ENCODE measurements around the gene RBP2. TPM values are rescaled to one million over a fixed set of nuclear protein-coding genes. Genes with fewer than 3 reads are reported as not detected.
"Not testable (repeated sequence)": the region's sequence is repeated elsewhere in the genome, so short reads cannot be mapped to it uniquely, and the experiment has no call there.

The RBP2 gene
- total RNA-seq, 4 donors from 2014 or later, result not detected

- Histone ChIP-seq H3K36me3 (no peaks in the 10 kb centered on the region), H3K27ac (no peak overlapping the region), H3K9me3 (no peaks in the 10 kb centered on the region), H3K4me1 (no peaks in the 10 kb centered on the region), H3K27me3 (no peaks in the 10 kb centered on the region), H3K4me3 (no peak overlapping the region)
- TF ChIP-seq CTCF (IDR thresholded peaks at IDR 0.05) (no peak), POLR2A (IDR thresholded peaks at IDR 0.05) (no peak)
- no peak for DNase-seq
- intact Hi-C loops (cut with DNase I; ENCODE audit: low total_unique reads), result loop anchor here (10.0 kb wide), 1 partner anchor 144 kb away; no protein-coding TSS in a partner anchor
Observed at GRCh38 chr3:139421040-139421439, 55.3 kb downstream of the RBP2 start.

- H3K27ac ChIP-seq, result no peak overlapping the region
- H3K36me3 ChIP-seq, result no peaks in the 10 kb centered on the region
- no peak overlapping the region for H3K4me3 ChIP-seq
- intact Hi-C loops (cut with DNase I; ENCODE audit: low total_unique reads), result no loop called here
- H3K27me3 ChIP-seq, result no peaks in the 10 kb centered on the region
- H3K9me3 ChIP-seq, result no peaks in the 10 kb centered on the region
- TF ChIP-seq CTCF (IDR thresholded peaks at IDR 0.05), result no peak
- no peak for TF ChIP-seq POLR2A (IDR thresholded peaks at IDR 0.05)
- H3K4me1 ChIP-seq, result no peaks in the 10 kb centered on the region
- no peak for DNase-seq
Observed at GRCh38 chr3:139418144-139418543, 58.2 kb downstream of the RBP2 start.

GRCh38 chr3:139416275-139416674, 60.0 kb downstream of the RBP2 start:
- Histone ChIP-seq H3K4me1 (no peaks in the 10 kb centered on the region), H3K36me3 (no peaks in the 10 kb centered on the region), H3K27ac (no peak overlapping the region), H3K27me3 (no peaks in the 10 kb centered on the region), H3K4me3 (no peak overlapping the region), H3K9me3 (peaks cover 0 to 4% of the 10 kb centered on the region in 2 donors)
- DNase-seq, result no peak
- intact Hi-C loops (cut with DNase I; ENCODE audit: low total_unique reads), result no loop called here
- TF ChIP-seq CTCF (IDR thresholded peaks at IDR 0.05) (no peak), POLR2A (IDR thresholded peaks at IDR 0.05) (no peak)

GRCh38 chr3:139414608-139415224, 61.6 kb downstream of the RBP2 start:
- Histone ChIP-seq H3K4me3 (no peak overlapping the region), H3K36me3 (no peaks in the 10 kb centered on the region), H3K4me1 (no peaks in the 10 kb centered on the region), H3K27ac (no peak overlapping the region), H3K9me3 (peaks cover 0 to 4% of the 10 kb centered on the region in 2 donors), H3K27me3 (no peaks in the 10 kb centered on the region)
- DNase-seq, result no peak
- intact Hi-C loops (cut with DNase I; ENCODE audit: low total_unique reads), result no loop called here
- TF ChIP-seq POLR2A (IDR thresholded peaks at IDR 0.05) (no peak), CTCF (IDR thresholded peaks at IDR 0.05) (no peak)

DNA sequence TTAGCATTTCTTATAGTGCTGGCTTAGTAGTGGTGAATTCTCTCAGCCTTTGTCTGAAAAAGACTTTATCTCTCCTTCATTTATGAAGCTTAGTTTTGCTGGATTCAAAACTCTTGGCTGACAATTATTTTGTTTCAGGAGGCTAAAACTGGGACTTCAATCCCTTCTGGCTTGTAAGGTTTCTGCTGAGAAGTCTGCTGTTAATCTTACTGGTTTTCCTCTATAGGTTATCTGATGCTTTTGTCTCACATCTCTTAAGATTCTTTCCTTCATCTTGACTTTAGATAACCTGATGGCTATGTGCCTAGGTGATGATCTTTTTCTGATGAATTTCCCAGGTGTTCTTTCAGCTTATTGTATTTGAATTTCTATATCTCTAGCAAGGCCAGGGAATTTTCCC, 63.4 kb downstream of the RBP2 start:
- H3K27me3 ChIP-seq; H3K36me3 ChIP-seq; DNase-seq; H3K9me3 ChIP-seq; H3K4me1 ChIP-seq; H3K27ac ChIP-seq; intact Hi-C loops (cut with DNase I; ENCODE audit: low total_unique reads); H3K4me3 ChIP-seq: not testable (repeated sequence)

Other genes starting within 250 kb of the RBP2 start
- gene MRPS22, start 132.5 kb downstream of the RBP2 start, total RNA-seq, result 100 to 1,000 TPM in 1 of 4 donors, 10 to 100 TPM in 3; 47.8 to 118 (median 76.5) TPM
- 100 to 1,000 TPM in 2 of 4 donors, 10 to 100 TPM in 2; 50.3 to 204 (median 86.5) TPM for gene COPB2, start 86.9 kb downstream of the RBP2 start, total RNA-seq
- 100 to 1,000 TPM in 1 of 4 donors, 10 to 100 TPM in 3; 14.9 to 119 (median 37.0) TPM for gene RBP1, start 63.2 kb upstream of the RBP2 start, total RNA-seq
- 10 to 100 TPM in 1 of 4 donors, 1 to 10 TPM in 3; 2.4 to 17.2 (median 7.5) TPM for gene NMNAT3, start 201.5 kb upstream of the RBP2 start, total RNA-seq

All from uterus (tissue), 4 donors.